GM18526 (cell line): Measurements from ENCODE around the gene TINAGL1.

ENCODE experiments used
- POLR2A ChIP-seq: IDR thresholded peaks from 3 replicates; pipeline ENCODE4 v1.6.1; 2011; ENCODE audit not compliant: insufficient read length; ENCODE audit errors: extremely low read depth

Gene TINAGL1

DNA sequence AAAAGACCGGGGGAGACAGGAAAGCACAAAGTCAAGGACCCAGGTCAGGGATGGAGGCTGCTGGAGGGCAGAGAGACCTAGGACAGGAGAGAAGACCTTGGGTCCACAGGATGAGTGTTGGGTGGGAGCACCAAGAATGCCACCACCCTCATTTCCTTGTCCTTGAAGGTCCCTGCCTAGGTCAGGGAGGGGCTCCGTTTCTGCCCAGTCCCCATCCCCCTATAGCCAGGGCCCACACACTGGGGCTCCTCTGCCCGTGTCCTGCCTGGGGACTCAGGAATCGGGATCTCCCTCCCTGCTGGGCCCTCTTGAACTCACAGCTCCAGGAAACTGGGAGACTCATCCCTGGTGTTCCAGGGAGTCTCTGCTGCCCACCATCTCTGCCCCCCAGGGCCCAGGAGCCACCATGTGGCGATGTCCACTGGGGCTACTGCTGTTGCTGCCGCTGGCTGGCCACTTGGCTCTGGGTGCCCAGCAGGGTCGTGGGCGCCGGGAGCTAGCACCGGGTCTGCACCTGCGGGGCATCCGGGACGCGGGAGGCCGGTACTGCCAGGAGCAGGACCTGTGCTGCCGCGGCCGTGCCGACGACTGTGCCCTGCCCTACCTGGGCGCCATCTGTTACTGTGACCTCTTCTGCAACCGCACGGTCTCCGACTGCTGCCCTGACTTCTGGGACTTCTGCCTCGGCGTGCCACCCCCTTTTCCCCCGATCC lies 584 bp downstream of the TINAGL1 start:
- TF ChIP-seq POLR2A = no peak

DNA sequence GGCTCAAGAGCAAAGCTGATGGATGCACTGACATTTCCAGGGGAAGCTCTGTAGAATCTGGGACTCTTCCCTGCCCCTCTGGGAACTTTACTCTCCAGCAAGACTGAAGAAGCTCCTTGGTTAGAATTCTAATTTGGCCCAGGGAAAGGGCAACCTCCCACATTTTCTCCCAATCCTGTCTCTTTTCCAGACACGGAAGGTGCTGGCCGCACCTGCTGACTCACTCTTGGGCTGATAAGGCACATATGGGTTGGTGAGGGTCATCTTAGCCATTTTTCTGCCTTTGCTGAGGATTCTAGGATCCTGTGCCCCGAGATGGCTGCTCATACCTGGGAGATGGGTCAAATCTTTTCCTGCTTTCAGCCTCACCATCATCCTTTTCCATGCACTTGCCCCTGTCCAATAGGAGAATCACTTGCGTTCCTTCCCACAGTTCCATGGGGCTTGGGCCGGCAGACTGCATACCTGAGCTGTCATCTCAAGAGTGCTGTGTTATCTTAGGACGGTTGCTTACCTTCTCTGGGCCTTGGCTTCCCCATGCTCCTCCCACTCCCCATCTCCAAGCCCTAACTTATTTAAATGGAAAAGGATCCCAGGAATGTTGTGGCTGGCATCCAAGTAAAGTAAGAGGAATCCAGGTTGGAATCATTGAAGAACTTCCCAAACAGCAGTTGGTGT lies 1.3 kb downstream of the TINAGL1 start:
- TF ChIP-seq POLR2A = no peak

DNA sequence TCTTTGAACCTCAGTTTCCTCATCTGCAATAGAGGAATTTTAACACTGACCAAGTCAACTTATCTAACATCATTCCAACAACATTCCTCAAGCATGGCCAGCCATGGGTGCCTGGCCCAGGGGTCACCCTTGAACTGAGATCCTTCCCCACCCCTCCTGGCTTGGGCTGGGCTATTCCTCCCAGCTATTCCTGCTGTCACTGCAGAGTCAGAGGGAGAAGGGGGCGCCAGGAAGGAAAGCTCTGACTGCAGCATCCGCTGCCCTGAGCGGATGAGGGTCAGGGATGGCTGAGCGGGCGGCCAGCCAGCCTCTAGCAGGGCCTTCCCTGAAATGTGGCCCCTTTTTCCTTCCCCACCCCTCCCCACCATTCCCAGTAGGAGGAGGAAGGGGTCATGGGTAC lies 3.1 kb downstream of the TINAGL1 start:
- TF ChIP-seq POLR2A = no peak

DNA sequence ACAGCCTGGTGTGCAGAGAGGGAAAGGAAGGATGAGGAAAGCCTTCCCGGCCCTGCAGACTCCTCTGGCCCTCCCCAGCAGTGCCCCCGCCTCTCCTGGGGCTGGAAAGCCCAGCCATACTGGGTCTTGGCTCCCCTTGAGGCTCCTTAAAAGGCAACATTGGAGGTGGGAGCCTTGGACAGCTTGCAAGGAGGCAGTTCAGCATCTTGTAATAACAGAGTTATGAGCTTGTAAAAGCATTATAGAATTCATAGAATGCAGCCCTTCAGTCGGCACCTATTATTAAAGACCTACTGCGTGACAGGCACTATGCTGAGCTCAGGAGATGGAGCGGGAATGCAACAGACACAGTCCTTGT lies 4.2 kb downstream of the TINAGL1 start:
- no peak for TF ChIP-seq POLR2A

DNA sequence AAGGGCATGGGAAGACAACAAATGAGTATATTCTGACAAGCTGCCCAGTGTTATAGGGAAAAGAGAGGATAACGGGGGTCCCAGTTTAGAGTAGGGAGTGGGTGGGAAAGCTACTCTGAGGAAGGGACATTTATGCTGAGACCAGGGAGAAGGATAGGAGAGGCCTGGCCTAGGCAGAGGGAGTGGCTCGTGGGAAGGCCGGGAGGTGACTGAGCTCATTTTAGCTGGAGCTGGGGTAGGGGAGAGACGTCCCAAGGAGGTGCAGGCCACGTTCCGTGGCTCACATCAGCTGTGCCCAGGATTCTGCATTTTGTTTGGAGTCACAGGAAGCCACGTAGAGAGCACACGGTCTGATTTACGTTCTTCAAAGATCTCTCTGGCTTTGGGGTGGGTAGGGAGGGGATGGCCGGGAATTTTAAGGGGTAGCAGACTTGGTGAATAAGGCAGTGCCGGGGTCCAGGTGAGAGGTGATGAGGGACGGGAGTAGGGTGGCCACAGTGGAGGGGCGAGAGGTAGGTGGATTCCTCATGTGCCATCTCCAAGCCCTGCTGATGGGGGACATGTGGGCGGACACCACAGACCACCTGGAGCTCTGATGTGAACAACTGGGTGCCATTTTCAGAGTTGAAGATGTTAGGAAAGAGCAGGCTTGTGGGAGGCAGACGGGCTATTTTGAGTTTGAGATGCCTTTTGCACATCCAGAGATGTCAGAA lies 4.7 kb downstream of the TINAGL1 start:
- TF ChIP-seq POLR2A = no peak

DNA sequence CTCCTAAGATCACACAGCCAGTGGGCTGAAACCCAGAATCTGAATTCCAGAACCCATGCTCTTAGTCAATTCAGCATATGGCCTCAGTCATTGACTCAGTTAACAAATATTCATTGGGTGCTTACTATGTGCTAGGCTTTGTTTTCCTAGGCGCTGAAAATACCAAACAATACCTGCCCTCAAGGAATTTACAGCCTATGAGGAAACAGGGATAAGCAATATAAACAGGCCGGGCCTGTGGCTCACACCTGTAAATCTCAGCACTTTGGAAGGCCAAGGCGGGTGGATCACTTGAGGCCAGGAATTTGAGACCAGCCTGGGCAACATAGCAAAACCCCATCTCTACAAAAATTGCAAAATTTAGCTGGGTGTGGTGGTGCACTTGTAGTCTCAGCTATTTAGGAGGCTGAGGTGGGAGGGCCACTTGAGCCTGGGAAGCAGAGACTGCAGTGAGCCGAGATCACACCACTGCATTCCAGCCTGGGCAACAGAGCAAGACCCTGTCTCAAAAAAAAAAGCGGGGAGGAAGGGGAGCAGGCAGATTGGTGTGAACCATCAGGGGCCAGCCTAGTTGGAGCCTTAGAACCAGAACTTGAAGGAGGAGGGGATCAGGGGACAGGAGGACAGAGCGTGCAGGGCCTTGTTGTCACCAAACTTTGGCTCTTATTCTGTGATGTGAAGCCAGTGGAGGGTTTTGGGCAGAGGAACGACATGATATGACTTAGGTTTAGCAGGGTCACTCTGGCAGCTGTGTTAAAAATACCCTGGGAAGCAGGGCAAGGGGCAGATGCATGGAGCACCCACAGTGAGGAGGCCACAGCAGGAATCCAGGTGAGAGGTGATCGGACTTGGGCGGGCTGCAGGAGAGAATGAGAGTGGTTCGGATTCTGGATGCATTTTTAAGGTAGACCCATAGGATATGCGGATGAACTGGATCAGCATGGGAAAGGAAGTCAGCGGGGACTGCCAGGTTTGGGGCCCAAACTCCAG lies 5.8 kb downstream of the TINAGL1 start:
- no peak for TF ChIP-seq POLR2A

DNA sequence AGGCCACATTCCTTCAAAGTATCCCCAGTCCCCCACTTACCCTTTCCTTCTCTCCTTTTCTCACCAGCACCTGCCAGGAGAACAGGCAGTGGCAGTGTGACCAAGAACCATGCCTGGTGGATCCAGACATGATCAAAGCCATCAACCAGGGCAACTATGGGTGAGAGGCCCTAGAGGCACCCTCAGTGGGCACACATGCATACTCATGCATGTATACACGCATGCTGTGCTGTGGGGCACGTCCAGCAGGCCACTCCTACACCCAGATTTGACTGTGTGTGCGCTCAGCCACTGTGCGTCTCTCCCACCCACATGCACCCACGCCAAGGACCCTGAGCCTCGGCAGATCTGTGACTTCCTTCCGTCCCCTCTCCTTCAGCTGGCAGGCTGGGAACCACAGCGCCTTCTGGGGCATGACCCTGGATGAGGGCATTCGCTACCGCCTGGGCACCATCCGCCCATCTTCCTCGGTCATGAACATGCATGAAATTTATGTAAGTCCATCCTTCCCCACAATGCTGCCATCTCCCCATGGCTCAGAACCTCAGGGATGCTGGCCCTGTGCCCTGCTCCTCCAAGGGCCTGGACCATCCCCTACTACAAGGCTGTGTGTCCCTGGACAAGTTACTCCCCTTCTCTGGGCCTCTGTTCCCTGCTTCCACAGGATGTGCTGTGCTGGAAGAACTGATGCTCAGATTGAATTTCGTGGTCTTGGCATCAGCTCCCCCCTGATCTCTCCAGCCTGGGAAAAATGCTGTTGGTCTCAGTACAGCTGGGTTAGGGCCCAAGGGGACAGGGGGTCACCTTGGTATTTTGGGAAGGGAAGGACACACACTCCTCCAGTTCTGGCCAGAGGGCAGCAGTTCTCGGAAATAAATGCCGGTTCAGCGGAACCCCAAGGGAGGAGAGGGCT lies 7.0 kb downstream of the TINAGL1 start:
- TF ChIP-seq POLR2A = no peak

DNA sequence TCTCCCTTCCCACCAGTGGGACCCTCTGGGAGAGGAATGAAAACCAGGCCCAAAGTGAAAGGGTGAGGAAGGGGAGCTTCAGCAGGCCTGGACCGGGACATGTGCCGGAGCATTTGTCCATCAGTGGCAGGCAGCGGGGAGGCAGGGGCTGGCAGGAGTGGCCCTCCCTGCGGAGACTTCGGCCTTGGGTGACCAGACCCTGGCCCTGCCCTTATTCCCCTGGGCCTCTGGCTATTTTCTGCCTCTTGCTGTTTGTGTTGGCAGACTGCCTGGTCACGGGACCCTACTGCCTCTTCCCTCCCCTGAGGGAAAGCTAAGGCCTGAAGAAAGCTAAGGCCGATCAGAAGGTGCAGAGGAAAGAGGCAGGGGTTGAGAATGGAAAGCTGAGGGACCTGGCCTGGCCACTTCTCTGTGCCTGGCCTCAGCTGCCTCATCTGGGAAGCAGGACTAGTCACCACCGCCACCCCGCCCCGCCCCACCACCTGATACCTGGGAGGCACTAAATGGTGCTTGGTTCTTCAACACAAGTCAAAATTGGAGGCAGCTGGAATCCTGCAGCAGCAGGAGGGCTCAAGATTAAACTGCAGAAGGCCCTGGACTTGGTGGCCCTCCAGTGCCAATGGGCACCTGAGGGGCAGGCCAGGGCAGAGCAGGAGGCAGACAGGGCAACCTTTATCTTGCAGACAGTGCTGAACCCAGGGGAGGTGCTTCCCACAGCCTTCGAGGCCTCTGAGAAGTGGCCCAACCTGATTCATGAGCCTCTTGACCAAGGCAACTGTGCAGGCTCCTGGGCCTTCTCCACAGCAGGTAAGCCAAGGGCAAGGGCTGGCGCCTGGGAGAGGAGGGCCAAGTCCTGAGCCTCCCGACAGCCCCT lies 7.9 kb downstream of the TINAGL1 start:
- no peak for TF ChIP-seq POLR2A

DNA sequence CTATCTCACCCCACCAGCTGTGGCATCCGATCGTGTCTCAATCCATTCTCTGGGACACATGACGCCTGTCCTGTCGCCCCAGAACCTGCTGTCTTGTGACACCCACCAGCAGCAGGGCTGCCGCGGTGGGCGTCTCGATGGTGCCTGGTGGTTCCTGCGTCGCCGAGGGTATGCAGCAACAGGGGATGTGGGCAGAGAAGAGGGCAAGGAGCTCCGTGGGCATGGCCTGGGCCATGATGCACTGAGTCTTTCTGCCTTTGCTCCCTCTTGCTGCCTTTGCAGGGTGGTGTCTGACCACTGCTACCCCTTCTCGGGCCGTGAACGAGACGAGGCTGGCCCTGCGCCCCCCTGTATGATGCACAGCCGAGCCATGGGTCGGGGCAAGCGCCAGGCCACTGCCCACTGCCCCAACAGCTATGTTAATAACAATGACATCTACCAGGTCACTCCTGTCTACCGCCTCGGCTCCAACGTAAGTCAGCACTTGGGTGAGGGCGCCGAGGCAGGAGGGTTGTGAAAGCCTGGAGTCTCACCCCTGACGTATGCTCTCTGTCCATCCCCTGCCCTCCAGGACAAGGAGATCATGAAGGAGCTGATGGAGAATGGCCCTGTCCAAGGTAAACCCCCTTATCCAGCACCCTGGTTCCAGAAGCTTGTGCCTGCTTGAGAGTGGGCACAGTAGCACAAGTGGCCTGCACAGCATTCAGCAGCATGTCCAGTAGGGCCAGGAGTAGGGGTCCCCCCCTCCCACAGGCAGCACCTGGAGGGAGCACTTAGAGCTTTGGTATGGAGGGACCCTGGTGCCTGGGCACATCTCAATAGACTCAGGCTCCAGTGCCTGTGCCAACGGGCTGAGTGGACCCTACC lies 8.8 kb downstream of the TINAGL1 start:
- no peak for TF ChIP-seq POLR2A

DNA sequence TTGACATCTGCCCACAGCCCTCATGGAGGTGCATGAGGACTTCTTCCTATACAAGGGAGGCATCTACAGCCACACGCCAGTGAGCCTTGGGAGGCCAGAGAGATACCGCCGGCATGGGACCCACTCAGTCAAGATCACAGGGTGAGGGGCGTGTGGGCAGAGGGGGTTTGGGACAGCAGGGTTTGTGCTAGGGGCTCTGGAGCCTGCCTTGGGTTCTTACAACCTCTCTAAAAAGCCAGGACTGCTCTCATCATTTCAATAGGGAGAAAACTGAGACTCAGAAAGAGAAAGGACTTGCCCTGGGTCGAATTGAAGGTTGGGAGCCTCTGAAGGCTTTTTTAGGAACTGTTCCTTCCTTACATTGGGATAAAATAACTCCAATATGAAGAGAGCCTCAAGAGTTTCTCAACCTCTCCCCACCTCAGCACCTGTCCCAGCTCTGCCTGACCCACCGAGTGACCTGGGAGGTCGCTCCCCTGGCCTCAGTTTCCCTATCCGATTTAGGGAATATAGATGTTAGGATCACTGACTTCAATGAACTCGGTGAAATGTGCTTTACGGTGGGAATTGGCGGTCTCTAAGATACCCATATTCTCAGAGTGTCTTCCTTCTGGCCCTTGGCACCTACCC lies 9.5 kb downstream of the TINAGL1 start:
- TF ChIP-seq POLR2A = no peak

DNA sequence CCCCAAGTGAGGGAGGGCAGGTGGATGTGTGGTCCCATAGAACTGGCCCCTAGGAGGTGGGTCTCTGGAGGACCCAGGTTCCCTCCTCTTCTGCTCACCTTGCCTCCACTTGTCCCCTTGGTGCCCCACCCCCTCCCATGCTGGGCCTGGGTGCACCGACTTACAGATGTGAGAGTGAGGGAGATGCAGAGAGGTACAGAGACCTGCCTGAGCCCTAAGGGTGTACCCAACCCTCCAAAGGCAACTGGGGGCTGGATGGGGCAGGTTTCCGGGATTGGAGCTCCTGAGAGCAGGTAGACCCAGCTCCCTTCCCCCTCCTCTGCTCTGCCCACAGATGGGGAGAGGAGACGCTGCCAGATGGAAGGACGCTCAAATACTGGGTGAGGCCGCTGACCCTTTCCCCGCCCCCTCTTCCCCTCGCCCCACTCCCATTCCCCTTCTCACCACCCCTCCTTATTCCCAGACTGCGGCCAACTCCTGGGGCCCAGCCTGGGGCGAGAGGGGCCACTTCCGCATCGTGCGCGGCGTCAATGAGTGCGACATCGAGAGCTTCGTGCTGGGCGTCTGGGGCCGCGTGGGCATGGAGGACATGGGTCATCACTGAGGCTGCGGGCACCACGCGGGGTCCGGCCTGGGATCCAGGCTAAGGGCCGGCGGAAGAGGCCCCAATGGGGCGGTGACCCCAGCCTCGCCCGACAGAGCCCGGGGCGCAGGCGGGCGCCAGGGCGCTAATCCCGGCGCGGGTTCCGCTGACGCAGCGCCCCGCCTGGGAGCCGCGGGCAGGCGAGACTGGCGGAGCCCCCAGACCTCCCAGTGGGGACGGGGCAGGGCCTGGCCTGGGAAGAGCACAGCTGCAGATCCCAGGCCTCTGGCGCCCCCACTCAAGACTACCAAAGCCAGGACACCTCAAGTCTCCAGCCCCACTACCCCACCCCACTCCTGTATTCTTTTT lies 10.3 kb downstream of the TINAGL1 start:
- no peak for TF ChIP-seq POLR2A
